Measurements from ENCODE around the gene LTF. TPM values are rescaled to one million over a fixed set of nuclear protein-coding genes. Genes with fewer than 3 reads are reported as not detected.

LTF gene
- total and polyA plus RNA-seq, 2 experiments from 2014 or later: 0.73 to 1.3 TPM

GRCh38 chr3:46463868-46464241, 850 bp downstream of the LTF start (continued):
- no peak for TF ChIP-seq ZNF462 (CRISPR knock-in tag; IDR thresholded peaks at IDR 0.05)
- no peak for TF ChIP-seq REST (IDR thresholded peaks at IDR 0.05; ENCODE audit: unreplicated experiment)
- TF ChIP-seq ZNF331 (CRISPR knock-in tag; IDR thresholded peaks at IDR 0.05; ENCODE audit: low read depth): no peak
- no peak for TF ChIP-seq CTCF (conservative IDR thresholded peaks at IDR 0.05; ENCODE audit: low read depth in 2 of 2)
- no peak for TF ChIP-seq JUNB (IDR thresholded peaks at IDR 0.05; ENCODE audit: unreplicated experiment)
